ENCODE measurements around the gene MARCHF5. TPM values are rescaled to one million over a fixed set of nuclear protein-coding genes. Genes with fewer than 3 reads are reported as not detected.

The MARCHF5 gene
- total and polyA plus RNA-seq, 10 of the 15 experiments (the other 5 are each of a cell fraction or from before 2014, with no cell fraction given) = 4.8 to 46.8 (median 19.0) TPM

DNA sequence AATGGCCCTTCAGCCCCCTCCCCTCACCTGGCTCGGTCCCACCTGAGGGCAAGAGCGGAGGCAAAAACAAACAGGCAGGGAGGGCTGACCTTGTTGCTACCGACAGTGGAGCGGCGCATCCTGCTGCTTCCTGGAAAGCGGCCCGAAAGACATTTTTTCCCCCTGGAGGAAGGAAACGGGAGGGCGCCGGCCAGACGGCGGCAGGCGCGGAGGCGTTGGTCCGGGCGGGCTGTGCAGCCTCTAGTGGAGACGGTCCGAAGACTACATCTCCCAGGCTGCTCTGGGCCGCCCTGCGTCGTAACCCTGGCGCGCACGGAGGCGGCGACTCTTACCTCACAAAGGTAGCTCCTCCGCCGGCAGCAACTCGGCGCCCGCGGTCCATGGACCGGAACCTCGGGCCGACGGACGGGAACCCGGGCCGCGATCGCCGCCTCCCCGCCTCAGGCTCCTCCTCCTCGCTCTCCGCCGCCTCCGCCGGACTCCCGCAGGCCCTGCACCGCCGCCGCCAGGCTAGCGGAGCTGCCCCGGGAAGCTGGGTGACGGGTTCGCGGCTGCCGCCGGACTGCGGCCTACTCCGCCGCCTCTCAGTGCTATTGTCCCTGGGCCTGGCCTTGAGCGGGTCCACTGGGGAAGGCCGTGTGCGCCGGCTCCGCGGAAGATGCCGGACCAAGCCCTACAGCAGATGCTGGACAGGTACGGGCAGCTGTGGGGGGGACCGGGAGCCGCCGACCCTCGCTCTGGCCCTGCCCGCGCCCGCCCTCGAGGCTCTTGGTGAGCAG lies at the start of gene MARCHF5, which contains the start of gene CPEB3 (continued):
- TF ChIP-seq CUX1 (IDR thresholded peaks at IDR 0.05; ENCODE audit: insufficient replicate concordance, low read depth, low read length) (no peak), GATAD2B (conservative IDR thresholded peaks at IDR 0.05; ENCODE audit: low read depth) (peak; percentile 79), RFX5 (IDR thresholded peaks at IDR 0.05; ENCODE audit: low read depth, low read length) (peak; percentile 13; the same call in 1 of the 2 replicates), IKZF2 (IDR thresholded peaks at IDR 0.05) (peak; percentile 78 to 85; a peak in 2 of 4 replicates), EGR1 (IDR thresholded peaks at IDR 0.05; ENCODE audit: borderline replicate concordance in 1 of 2, low read depth in 2 of 2, low read length in 2 of 2) (peak; percentile 37 to 92), ASH2L (IDR thresholded peaks at IDR 0.05; ENCODE audit: borderline replicate concordance, low read depth) (0 out of 2 replicates have a peak, but pooled peaks have one; percentile 24), ZBTB4 (CRISPR knock-in tag; IDR thresholded peaks at IDR 0.05) (no peak), IRF3 (IDR thresholded peaks at IDR 0.05) (no peak), SIN3A (IDR thresholded peaks at IDR 0.05; ENCODE audit: low read depth, low read length) (no peak), SMARCA5 (IDR thresholded peaks at IDR 0.05) (0 out of 2 replicates have a peak, but pooled peaks have one; percentile 34), IKZF1 (conservative IDR thresholded peaks at IDR 0.05) (peak; percentile 98), JUNB (IDR thresholded peaks at IDR 0.05) (no peak), SMAD5 (IDR thresholded peaks at IDR 0.05; ENCODE audit: low read depth) (no peak)
- TF ChIP-seq, protein P1, sequence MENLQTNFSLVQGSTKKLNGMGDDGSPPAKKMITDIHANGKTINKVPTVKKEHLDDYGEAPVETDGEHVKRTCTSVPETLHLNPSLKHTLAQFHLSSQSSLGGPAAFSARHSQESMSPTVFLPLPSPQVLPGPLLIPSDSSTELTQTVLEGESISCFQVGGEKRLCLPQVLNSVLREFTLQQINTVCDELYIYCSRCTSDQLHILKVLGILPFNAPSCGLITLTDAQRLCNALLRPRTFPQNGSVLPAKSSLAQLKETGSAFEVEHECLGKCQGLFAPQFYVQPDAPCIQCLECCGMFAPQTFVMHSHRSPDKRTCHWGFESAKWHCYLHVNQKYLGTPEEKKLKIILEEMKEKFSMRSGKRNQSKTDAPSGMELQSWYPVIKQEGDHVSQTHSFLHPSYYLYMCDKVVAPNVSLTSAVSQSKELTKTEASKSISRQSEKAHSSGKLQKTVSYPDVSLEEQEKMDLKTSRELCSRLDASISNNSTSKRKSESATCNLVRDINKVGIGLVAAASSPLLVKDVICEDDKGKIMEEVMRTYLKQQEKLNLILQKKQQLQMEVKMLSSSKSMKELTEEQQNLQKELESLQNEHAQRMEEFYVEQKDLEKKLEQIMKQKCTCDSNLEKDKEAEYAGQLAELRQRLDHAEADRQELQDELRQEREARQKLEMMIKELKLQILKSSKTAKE (IDR thresholded peaks at IDR 0.05; ENCODE audit: low read depth, poor library complexity, severe bottlenecking) = peak; percentile 12

Measured in GM12878 (cell line).